Adrenal gland (tissue), 5 donors: ENCODE data around the gene CCDC192.

Experiments used
- CTCF ChIP-seq, 6 experiments: fragments of 450-650 bp in 4 of 6; fragments of 200-600 bp in 2 of 6; sonication (generic) in 1 of 6; IDR thresholded peaks; 1 replicate in 5 of 6; 2 replicates in 1 of 6; pipeline versions ENCODE4 v1.5.1 to v1.8.0; 2016 to 2021; ENCODE audit warnings: antibody characterized with exemption in 6 of 6, mild to moderate bottlenecking in 2 of 6, moderate library complexity in 1 of 6
- POLR2A ChIP-seq, 2 donors: fragments of 450-650 bp; IDR thresholded peaks; one replicate each; pipeline ENCODE4 v1.6.1; 2017; ENCODE audit warnings: antibody characterized with exemption in 2 of 2, mild to moderate bottlenecking in 2 of 2, moderate library complexity in 1 of 2
- donor health status: DM: no; HTN: no; CAD: no.

- TF ChIP-seq CTCF (IDR thresholded peaks at IDR 0.05) (no peak), POLR2A (IDR thresholded peaks at IDR 0.05) (no peak)
These were observed 157.1 kb downstream of the CCDC192 start for GRCh38 chr5:127860291-127860690.
